Right kidney (tissue), 1 donor: ENCODE measurements around the gene FHIT.

Source experiments
- DNase-seq: peaks from one replicate; pipeline ENCODE4 v3.0.0-alpha.2; 2016

The FHIT gene

DNA sequence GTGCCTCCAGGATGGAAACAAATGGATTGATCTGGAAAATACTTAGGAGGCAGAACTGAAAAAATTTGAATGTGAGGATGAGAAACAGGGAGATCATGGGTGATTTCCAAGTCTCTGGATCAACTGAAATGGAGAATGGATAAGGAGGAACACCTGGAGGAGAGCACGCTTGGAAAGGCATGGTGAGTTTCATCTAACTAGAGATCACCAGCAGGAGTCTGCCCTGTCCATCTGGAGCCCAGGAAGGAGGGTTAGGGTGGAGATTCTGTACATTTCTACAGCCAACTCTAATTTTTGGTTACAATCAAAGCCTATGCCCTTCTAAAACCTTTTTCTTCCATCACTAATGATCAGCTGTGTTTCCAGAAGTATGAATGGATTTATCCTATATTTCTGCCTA lies 1205.6 kb downstream of the FHIT start:
- no peak for DNase-seq

DNA sequence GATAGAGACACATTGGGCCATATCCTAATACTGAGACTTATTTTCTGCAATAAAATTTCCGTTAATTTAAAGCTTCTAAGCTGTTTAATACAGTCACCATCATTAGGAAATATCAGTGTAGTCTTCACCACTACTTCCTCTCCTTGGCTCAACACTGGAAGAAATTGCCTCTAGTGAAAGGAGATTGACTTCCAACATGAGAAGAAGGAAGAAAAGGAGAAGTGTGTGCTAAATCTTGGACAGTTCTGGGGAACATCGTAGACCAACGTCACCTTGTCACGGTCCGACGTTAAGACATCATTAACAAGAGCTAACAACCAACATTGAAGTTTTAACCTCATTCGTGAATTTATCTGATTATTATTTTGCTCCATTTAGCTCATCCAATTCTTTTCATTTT lies 1214.4 kb downstream of the FHIT start:
- no peak for DNase-seq

DNA sequence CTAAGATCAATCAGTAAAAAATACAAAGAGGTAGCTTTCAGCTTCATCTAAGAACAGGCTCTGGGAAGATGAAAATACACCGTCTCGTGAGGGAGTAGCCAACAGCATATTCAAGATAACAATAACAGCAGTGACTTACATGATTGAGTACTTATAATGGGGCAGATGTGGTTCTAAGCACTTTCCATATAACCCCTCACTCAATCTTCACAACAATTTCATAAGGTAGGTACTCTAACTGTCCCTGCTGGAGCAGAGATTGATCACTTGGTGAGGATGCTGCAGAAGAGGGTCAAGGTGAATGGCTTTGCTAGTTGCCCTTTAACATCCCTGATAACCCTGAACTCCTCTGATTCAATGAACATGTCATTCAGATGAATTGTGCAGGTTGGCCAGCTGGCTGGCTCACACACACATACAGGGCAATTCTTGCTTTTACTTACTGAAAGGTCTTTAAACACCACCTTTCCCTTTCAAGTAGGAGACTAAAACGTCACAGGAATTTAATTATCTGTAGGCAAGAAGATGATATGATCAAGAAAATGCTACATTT lies 1217.3 kb downstream of the FHIT start:
- DNase-seq: no peak

DNA sequence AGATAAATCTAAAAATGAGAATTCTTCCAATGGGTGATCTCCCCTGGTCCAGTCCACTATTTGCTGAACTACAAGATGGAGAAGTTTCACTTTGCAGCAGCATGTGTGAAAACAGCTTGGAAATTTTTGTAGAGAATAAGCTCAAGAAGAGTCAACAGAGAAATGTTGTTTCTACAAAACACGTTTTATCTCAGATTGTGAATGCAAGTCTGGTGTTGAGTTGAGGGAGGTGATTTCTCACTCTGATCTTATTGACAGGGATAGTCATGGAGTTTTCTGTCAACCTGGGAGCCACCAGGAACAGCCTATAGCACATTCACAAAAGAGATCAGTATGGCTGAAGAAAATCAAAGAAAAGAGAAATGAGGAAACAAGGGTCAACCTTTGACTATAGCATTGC lies 1220.3 kb downstream of the FHIT start:
- no peak for DNase-seq

- DNase-seq: no peak
These were observed 1223.0 kb downstream of the FHIT start for GRCh38 chr3:60028233-60028632.

DNA sequence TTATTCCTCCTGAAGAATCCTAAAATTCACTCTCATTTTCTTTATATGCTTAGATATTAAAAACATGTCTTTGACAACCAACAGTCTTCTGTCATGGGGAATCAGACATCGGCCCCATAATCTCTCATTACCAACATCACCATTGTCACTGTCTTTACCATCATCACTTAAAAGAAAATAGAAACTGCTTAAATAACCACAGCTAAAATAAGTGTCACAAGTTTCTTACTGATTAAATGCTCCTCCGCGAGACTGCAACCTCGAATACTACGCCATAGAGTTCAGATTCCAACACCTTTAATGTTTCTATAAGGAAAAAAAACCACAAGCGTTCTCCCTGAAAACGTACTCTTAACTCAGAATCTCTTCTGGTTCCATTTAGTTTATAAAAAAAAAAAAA lies 1223.9 kb downstream of the FHIT start:
- DNase-seq: no peak

GRCh38 chr3:60025096-60026050 lies 1225.9 kb downstream of the FHIT start:
- DNase-seq: no peak

- no peak for DNase-seq
These were observed 1226.9 kb downstream of the FHIT start for GRCh38 chr3:60024400-60024799.

- no peak for DNase-seq
These were observed 1228.1 kb downstream of the FHIT start for GRCh38 chr3:60023189-60023588.

- no peak for DNase-seq
These were observed 1233.6 kb downstream of the FHIT start for GRCh38 chr3:60017631-60018030.

- DNase-seq: no peak
These were observed 1236.1 kb downstream of the FHIT start for GRCh38 chr3:60015032-60015705.

DNA sequence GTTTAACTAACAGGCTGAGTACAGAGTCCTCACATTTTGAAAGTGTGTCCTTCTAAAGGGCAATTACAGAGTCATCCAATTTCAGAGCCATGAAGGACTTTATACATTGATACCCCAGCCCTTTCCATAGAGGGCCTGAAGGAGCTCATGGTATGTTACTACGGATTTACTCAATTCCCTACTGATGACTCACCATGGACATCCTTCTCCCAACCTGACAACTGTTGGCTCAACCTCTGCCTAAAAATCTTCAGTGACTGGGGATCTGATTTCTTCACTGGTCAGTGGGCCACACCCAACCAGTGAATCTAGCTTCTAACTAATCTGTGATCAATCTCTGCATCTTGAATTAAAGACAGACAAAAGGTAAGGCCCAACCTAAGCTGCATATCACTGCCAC lies 1238.0 kb downstream of the FHIT start:
- no peak for DNase-seq

GRCh38 chr3:60011218-60011617 lies 1240.0 kb downstream of the FHIT start:
- no peak for DNase-seq

- no peak for DNase-seq
These were observed 1240.5 kb downstream of the FHIT start for GRCh38 chr3:60010781-60011180.

DNA sequence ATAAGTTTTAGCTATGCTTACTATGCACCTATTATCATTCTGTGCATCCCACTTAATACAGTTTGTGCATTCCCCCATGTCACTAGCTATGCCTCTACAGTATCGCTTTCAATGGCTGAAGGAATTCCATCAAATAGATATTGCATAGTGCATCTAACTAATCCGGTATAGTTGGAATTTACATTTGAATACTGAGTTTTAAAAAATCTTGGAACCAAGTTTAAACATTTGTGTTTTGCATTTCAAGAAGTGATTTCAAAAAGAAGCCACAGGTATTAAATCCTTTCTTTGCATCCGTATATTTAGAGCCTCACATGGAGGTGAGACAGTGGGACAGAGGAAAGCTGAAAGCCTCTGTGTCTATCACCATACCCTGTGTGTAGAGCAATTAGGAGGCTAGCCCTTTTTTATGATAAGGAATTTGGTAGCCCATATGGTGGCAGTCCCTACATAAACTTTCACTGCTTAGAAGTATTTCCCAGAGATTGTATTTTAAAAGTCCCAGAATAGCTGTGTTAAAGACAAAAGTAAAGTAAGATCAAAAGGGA lies 1241.2 kb downstream of the FHIT start:
- DNase-seq: no peak

DNA sequence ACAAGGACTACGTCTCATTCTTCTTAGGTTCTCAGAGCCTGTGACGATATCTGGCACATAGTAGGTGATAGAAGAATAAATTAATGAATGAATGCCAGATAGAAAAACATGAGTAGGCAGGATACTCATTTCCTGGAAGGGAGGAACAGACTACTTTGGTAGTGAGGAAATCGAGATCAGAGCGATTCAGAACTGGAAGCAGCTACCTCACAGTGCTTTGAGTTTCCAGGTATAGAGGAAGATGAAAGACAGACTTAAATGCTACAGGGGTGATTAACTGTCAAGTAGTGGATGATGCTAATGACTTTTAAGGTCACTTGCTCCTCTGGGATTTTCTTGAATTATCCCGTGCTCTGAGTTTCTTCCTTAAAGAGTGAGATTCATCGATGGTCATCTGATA lies 1249.9 kb downstream of the FHIT start:
- no peak for DNase-seq

- DNase-seq: no peak
These were observed 1250.7 kb downstream of the FHIT start for GRCh38 chr3:60000311-60001105.

DNA sequence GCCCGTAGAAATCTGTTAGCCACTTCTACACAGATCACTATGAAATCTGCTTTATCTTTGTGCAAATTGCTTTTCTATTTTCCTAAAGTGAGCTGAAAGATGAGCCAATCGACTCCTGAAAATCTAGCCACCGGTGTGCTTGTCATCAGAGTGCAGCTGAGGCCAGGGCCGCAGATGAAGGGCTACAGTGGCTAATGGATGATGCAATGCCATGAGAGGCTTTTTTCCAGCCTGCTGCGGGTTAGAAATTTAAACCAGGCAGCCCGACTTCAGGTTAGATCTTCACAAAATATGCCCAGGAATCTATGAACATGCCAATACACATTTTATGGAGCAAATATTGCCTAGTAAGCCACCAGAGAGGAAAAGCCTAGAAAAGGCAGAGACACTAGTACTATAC lies 1253.2 kb downstream of the FHIT start:
- no peak for DNase-seq

DNA sequence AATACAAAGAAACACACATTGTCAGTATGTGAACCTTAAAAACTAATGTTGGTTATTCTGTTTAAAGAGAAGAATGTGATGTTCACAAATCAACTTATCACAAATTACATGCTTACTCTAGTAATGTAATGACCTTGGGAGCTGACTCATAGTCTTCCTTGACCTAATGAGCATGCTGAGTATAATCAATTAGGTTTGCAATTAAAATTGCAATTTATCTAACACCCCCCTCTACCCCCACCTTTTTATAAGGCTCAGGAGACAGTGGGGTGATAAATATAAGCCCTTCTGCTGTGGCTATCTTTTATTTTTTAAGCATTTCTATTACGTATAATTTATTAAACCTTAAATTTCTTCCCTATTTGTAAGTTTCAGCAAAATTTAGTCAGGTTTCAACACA lies 1253.7 kb downstream of the FHIT start:
- DNase-seq: no peak

- no peak for DNase-seq
These were observed 1255.2 kb downstream of the FHIT start for GRCh38 chr3:59996056-59996455.

GRCh38 chr3:59995563-59995962 lies 1255.7 kb downstream of the FHIT start:
- DNase-seq: no peak

DNA sequence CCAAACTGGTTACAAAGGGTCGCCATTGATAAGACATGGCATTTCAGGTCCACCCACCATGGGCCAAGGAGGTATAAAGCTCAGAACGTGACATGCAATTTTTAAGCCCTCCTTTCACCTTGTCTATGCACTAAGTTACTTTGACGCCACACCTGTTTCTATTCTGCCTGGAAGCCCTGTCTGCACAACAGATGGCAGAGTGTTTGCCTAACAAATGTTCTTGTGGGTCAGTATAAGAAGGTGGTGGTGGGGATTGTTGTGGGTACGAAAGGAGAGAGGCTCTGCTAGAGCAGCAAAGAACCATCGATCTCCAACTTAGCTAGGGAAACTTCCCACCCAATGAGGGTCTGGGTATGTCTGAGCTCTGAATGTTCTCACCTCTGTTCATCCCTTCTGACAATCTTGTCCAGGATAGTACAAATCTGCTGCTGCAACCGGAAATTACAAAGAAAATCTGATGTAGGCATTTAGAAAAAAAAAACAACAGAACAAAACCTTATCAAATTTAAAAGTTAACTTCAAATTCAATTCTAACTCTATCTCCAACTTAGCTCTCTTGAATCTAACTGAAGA lies 1256.4 kb downstream of the FHIT start:
- no peak for DNase-seq
